Left lung (tissue), 14 donors: Measurements from ENCODE around the gene DNAJB1. TPM values are rescaled to one million over a fixed set of nuclear protein-coding genes. Genes with fewer than 3 reads are reported as not detected.

ENCODE experiments used
- ATAC-seq: fragments of 200-7000 bp; cut with Tn5 transposase; one replicate; pipeline ENCODE4 v1.9.1; 2020; ENCODE audit warnings: moderate library complexity
- DNase-seq, 4 donors: peaks; one replicate each; pipeline ENCODE4 v3.0.0-alpha.2; 2013 to 2020
- H3K27ac ChIP-seq, 2 donors: fragments of 200-600 bp; sonication (generic) in 1 of 2; one replicate each; pipeline versions ENCODE4 v1.5.0 to v1.8.0; 2020 to 2021
- H3K27me3 ChIP-seq, 2 donors: fragments of 200-600 bp; sonication (generic) in 1 of 2; one replicate each; pipeline versions ENCODE4 v1.5.0 to v1.8.0; 2020 to 2021
- H3K36me3 ChIP-seq, 2 donors: fragments of 200-600 bp; sonication (generic) in 1 of 2; one replicate each; pipeline versions ENCODE4 v1.5.0 to v1.8.0; 2020 to 2021
- H3K4me1 ChIP-seq, 2 donors: fragments of 200-600 bp; one replicate each; pipeline ENCODE4 v1.8.0; 2021
- H3K4me3 ChIP-seq, 2 donors: fragments of 200-600 bp; sonication (generic) in 1 of 2; one replicate each; pipeline versions ENCODE4 v1.5.0 to v1.8.0; 2020 to 2021; ENCODE audit warnings: mild to moderate bottlenecking in 1 of 2
- H3K9me3 ChIP-seq, 2 donors: fragments of 200-600 bp; sonication (generic) in 1 of 2; one replicate each; pipeline versions ENCODE4 v1.5.0 to v1.8.0; 2020 to 2021
- CTCF ChIP-seq, 2 donors: fragments of 200-600 bp; sonication (generic) in 1 of 2; IDR thresholded peaks; one replicate each; pipeline versions ENCODE4 v1.5.0 to v1.8.0; 2021; ENCODE audit warnings: antibody characterized with exemption in 2 of 2
- intact Hi-C, 2 donors: fragments of 100-400 bp; cut with DNase I; formaldehyde crosslinking; loops; one replicate each; pipeline versions ENCODE4 v1.11.2 to v1.14.2; 2022
- long read RNA-seq, 12 donors: library from polyadenylated mRNA in 2 of 12; unstranded in 2 of 12; transcript quantifications; one replicate each; pipeline ENCODE4 v2.0.0 and lab custom pipeline, GENCODE V29; 2019 to 2026
- polyA plus RNA-seq, 6 donors: library from polyadenylated mRNA; unstranded; fragments of 120-200 nt; gene quantifications; one replicate each; pipeline ENCODE4 v1.2.1, GENCODE V29; 2013; ENCODE audit not compliant: insufficient read length in 6 of 6
- total RNA-seq, 2 donors: library from RNA; stranded (reverse); fragmentation: NEBNext Ultra II Directional; extraction: Animal tissue kit (Norgen Biotek cat#: 25700); gene quantifications; one replicate each; pipeline ENCODE4 v1.2.1, GENCODE V29; 2021
- donor health status: DM: no; HTN: yes; CAD: no.
- donor health status: DM: no; HTN: no; CAD: no.

Gene DNAJB1
- 100 to 1,000 TPM; 107 to 110 TPM for total RNA-seq
- 100 to 1,000 TPM in 1 of 6 donors, 10 to 100 TPM in 5; 70.8 to 102 (median 84.0) TPM for polyA plus RNA-seq
- long read RNA-seq, donor 1, transcript DNAJB1-201 (3 exons, 2,264 nt) = major isoform, 57 of 95 reads
- long read RNA-seq, donor 1, partial matches to known transcripts = 37 of 95 reads
- long read RNA-seq, donor 1, other reads (novel, unspliced or antisense) = 0 of 95 reads
- long read RNA-seq, donor 2, transcript DNAJB1-201 (3 exons, 2,264 nt) = major isoform, 39 of 79 reads
- long read RNA-seq, donor 2, partial matches to known transcripts = 39 of 79 reads
- long read RNA-seq, donor 2, other reads (novel, unspliced or antisense) = 0 of 79 reads
- long read RNA-seq, donor 3, transcript DNAJB1-201 (3 exons, 2,264 nt) = major isoform, 29 of 39 reads
- long read RNA-seq, donor 3, partial matches to known transcripts = 8 of 39 reads
- long read RNA-seq, donor 3, other reads (novel, unspliced or antisense) = 0 of 39 reads
- long read RNA-seq, donor 4, transcript DNAJB1-201 (3 exons, 2,264 nt) = major isoform, 26 of 36 reads
- long read RNA-seq, donor 4, partial matches to known transcripts = 3 of 36 reads
- long read RNA-seq, donor 4, other reads (novel, unspliced or antisense) = 6 of 36 reads
- long read RNA-seq, donor 5, transcript DNAJB1-201 (3 exons, 2,264 nt) = major isoform, 32 of 72 reads
- long read RNA-seq, donor 5, partial matches to known transcripts = 37 of 72 reads
- long read RNA-seq, donor 5, other reads (novel, unspliced or antisense) = 0 of 72 reads
- long read RNA-seq, donor 6, transcript DNAJB1-201 (3 exons, 2,264 nt) = major isoform, 39 of 103 reads
- long read RNA-seq, donor 6, partial matches to known transcripts = 38 of 103 reads
- long read RNA-seq, donor 6, other reads (novel, unspliced or antisense) = 26 of 103 reads
- long read RNA-seq, donor 7, transcript DNAJB1-201 (3 exons, 2,264 nt) = major isoform, 25 of 28 reads
- long read RNA-seq, donor 7, partial matches to known transcripts = 0 of 28 reads
- long read RNA-seq, donor 7, other reads (novel, unspliced or antisense) = 0 of 28 reads
- long read RNA-seq, donor 8, transcript DNAJB1-201 (3 exons, 2,264 nt) = major isoform, 56 of 81 reads
- long read RNA-seq, donor 8, partial matches to known transcripts = 25 of 81 reads
- long read RNA-seq, donor 8, other reads (novel, unspliced or antisense) = 0 of 81 reads
- long read RNA-seq, donor 9 = 0 reads
- long read RNA-seq, donor 10, transcript DNAJB1-201 (3 exons, 2,264 nt) = major isoform, 22 of 35 reads
- long read RNA-seq, donor 10, partial matches to known transcripts = 1 of 35 reads
- long read RNA-seq, donor 10, other reads (novel, unspliced or antisense) = 10 of 35 reads
- long read RNA-seq, donor 11 = 0 reads
- long read RNA-seq, donor 12, transcript DNAJB1-201 (3 exons, 2,264 nt) = major isoform, 36 of 59 reads
- long read RNA-seq, donor 12, partial matches to known transcripts = 22 of 59 reads
- long read RNA-seq, donor 12, other reads (novel, unspliced or antisense) = 0 of 59 reads

GRCh38 chr19:14517840-14518505, at the start of gene DNAJB1:
TSS of gene DNAJB1 (minus strand) at chr19:14518397. CDS start at chr19:14518349, 48 bp downstream.
- Histone ChIP-seq H3K9me3 (no peaks in the 10 kb centered on the region), H3K4me3 (peak within 1 kb of the TSS; percentile 83 to 97), H3K4me1 (peaks cover 11 to 59% of the 10 kb centered on the region in 2 donors), H3K36me3 (peaks cover 5 to 36% of the 10 kb centered on the region in 2 donors), H3K27ac (peak within 1 kb of the TSS; percentile 99 to 100), H3K27me3 (no peaks in the 10 kb centered on the region)
- DNase-seq (peak in 3 of 4 donors; percentile 83 to 96 (median 89)), ATAC-seq (peak; percentile 81)
- TF ChIP-seq CTCF (IDR thresholded peaks at IDR 0.05) = no peak
- intact Hi-C loops = no loop called here

GRCh38 chr19:14567079-14567478, 48.9 kb upstream of the DNAJB1 start:
- no peak overlapping the region for H3K4me3 ChIP-seq
- intact Hi-C loops = no loop called here
- H3K36me3 ChIP-seq = peaks cover 0 to 45% of the 10 kb centered on the region in 2 donors
- no peak for DNase-seq
- H3K27me3 ChIP-seq = no peaks in the 10 kb centered on the region
- no peak for TF ChIP-seq CTCF (IDR thresholded peaks at IDR 0.05)
- peaks cover 8 to 24% of the 10 kb centered on the region in 2 donors for H3K4me1 ChIP-seq
- H3K9me3 ChIP-seq = no peaks in the 10 kb centered on the region
- ATAC-seq = no peak
- H3K27ac ChIP-seq = no peak overlapping the region

GRCh38 chr19:14566712-14567077, 48.5 kb upstream of the DNAJB1 start:
- Histone ChIP-seq H3K27me3 (no peaks in the 10 kb centered on the region), H3K4me3 (no peak overlapping the region), H3K27ac (no peak overlapping the region), H3K9me3 (no peaks in the 10 kb centered on the region), H3K36me3 (peaks cover 0 to 45% of the 10 kb centered on the region in 2 donors), H3K4me1 (peaks cover 8 to 23% of the 10 kb centered on the region in 2 donors)
- DNase-seq = no peak
- ATAC-seq = no peak
- no peak for TF ChIP-seq CTCF (IDR thresholded peaks at IDR 0.05)
- intact Hi-C loops = no loop called here

- ATAC-seq (no peak), DNase-seq (peak in 1 of 4 donors; percentile 75)
- H3K4me1 ChIP-seq = peaks cover 6 to 18% of the 10 kb centered on the region in 2 donors
- intact Hi-C loops = no loop called here
- H3K9me3 ChIP-seq = no peaks in the 10 kb centered on the region
- H3K27ac ChIP-seq = no peak overlapping the region
- H3K27me3 ChIP-seq = no peaks in the 10 kb centered on the region
- H3K36me3 ChIP-seq = peaks cover 0 to 45% of the 10 kb centered on the region in 2 donors
- no peak for TF ChIP-seq CTCF (IDR thresholded peaks at IDR 0.05)
- H3K4me3 ChIP-seq = no peak overlapping the region
Measured at GRCh38 chr19:14565765-14566711, 47.8 kb upstream of the DNAJB1 start.
